GM19372 (cell line): ENCODE data around the gene TBXT.

ENCODE experiments used
- ATAC-seq: cut with Tn5 transposase; IDR thresholded peaks from one replicate; pipeline ENCODE4 v1.9.1; 2021; ENCODE audit warnings: mild to moderate bottlenecking, low read depth, moderate library complexity; ENCODE audit not compliant: unreplicated experiment

The TBXT gene

DNA sequence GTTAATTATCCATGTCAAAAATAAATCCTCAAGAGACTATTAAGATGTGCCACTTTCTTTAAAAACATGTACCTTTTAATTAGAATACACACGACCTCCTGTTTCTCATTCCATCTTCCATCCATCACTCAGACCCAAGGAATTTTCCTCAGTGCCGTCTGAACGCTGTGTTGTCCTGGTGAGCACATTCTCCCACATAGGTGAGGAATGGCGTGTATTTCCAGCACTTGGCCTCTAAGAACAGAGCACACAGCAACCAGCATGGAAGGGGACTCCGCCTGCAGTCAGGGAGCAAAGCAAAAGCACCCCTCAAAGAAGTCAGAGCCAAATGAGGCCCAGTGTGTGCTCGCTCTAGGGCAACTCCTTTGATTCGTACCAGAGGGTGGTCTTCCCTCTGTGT, 45.9 kb downstream of the TBXT start:
- ATAC-seq = no peak

DNA sequence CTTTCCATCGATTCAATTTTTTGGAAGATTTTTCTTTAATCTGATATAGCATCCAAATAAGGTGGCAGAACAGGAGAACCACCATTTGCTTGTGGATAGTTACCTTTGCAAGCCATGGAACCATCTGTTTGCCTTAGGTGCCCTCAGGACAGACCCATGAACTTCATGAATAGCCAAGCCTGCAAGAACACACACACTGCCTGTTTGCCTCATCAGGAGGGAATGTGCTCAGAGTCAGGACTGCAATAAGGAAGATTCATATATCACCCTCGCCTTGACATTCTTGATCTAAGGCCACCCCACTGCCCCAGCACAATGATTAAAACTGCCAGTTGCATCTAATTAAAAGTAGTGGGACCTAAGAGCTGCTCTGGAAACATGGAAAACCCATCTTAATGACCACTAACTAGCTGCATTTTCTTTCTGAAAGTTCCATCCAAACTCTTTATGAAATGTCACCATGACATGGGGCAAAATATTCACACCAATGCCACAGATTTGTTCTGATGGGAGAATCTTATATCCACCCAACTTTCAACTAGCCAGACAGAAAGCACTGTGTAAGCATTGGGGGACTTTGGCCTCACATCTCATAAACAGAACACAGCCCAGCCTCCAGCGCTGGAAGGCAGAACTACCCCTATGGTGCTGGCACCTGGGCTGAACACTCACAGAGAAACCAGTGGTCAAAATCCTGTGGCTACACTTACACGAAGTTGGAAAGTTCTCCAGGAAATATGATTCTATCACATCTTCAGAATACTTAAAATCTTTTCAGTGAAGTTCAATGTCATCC, 48.3 kb downstream of the TBXT start:
- ATAC-seq = no peak

DNA sequence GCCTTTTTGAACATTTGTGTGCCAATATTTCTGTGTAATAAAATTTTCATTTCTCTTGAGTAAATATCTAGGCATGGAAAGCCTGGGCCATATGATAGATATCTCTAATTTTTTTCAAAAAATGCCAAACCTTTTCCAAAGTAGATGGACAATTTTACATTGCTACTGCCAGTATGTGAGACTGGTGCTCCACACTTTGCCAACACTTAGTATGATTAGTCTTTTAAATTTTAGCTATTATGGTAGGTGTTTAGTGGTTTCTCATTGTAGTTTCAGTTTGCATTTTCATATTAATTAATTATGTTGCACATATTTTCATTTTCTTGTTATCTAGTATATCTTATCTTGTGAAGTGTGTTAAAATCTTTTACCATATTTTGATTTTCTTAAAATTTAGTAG, 52.0 kb downstream of the TBXT start:
- ATAC-seq = no peak

DNA sequence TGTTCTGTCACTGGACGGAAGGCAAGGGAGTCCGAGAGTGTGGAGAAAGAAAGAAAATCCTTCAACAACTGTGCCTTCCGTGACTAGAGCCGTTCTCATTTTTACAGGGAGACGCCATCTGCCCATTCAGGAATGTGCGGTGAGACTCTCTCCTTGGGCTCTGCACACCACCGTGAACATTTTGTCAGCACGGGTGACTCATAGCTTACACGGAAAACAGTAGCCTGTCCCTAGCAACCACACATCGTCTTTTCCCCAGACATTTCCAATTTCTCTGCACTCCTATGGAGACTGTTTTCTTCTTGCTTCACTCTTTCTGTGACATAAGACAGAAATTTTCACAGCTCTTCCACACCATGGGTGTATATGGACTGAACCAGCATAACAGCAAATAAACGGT, 55.1 kb downstream of the TBXT start:
- no peak for ATAC-seq

DNA sequence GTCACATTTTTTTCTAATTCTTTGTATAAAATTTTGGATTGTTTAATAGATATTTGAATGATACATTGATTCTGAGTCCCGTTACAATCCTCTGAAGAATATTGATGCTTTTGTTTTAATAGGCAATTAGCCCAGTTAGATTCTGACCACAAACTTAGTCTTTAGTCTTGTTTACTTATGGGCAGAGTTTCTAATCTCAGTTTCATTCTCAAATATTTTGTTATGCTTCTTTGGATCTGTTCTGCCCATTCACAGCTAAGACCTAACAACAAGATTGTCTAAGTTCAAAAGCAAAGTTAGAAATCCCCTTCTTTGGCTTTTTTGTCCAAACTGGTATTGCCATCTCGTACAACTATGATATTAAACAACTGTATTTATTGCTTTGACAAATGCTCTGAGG, 58.0 kb downstream of the TBXT start:
- ATAC-seq = no peak
